Endothelial cell of umbilical vein (primary cell): ENCODE measurements around the gene HK3.

Source experiments
- JUN ChIP-seq: IDR thresholded peaks from 2 replicates; pipeline ENCODE4 v1.6.1; 2011; ENCODE audit warnings: borderline replicate concordance, low read depth; ENCODE audit not compliant: insufficient read length, insufficient read depth
- TF ChIP-seq, protein P1 (sequence below), 2 donors: IDR thresholded peaks; 1 replicate in 1 of 2; 2 replicates in 1 of 2; pipeline ENCODE4 v1.5.1; 2011; ENCODE audit warnings: low read length in 2 of 2, mild to moderate bottlenecking in 2 of 2, moderate library complexity in 2 of 2, control low read depth in 1 of 2, inconsistent platforms in 1 of 2, low read depth in 1 of 2; ENCODE audit not compliant: insufficient read depth in 1 of 2; ENCODE audit errors: extremely low read depth in 1 of 2

DNA sequence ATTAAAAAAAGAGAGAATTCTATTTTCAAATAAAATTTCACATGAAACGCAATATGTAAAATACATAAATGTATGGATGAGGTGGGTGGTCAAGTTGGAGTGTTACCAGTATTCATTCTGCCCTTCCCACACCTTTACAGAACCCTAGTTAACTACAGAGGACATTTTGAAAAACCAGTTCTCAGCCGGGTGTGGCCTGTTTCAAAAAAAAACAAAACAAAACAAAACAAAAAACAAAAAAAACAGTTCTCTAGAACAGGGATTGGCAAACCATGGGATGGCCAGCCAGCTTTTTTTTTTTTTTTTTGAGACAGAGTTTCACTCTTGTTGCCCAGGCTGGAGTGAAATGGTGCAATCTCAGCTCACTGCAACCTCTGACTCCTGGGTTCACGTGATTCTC is 28.4 kb upstream of the HK3 start:
- TF ChIP-seq JUN: no peak
- TF ChIP-seq, protein P1, sequence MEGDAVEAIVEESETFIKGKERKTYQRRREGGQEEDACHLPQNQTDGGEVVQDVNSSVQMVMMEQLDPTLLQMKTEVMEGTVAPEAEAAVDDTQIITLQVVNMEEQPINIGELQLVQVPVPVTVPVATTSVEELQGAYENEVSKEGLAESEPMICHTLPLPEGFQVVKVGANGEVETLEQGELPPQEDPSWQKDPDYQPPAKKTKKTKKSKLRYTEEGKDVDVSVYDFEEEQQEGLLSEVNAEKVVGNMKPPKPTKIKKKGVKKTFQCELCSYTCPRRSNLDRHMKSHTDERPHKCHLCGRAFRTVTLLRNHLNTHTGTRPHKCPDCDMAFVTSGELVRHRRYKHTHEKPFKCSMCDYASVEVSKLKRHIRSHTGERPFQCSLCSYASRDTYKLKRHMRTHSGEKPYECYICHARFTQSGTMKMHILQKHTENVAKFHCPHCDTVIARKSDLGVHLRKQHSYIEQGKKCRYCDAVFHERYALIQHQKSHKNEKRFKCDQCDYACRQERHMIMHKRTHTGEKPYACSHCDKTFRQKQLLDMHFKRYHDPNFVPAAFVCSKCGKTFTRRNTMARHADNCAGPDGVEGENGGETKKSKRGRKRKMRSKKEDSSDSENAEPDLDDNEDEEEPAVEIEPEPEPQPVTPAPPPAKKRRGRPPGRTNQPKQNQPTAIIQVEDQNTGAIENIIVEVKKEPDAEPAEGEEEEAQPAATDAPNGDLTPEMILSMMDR (IDR thresholded peaks at IDR 0.05; ENCODE audit: extremely low read depth in 1 of 2, insufficient read depth in 1 of 2, low read depth in 1 of 2, low read length in 2 of 2): no peak
